ENCODE results near the gene SNUPN. TPM values are rescaled to one million over a fixed set of nuclear protein-coding genes. Genes with fewer than 3 reads are reported as not detected.
"Not testable (repeated sequence)": the region's sequence is repeated elsewhere in the genome, so short reads cannot be mapped to it uniquely, and the experiment has no call there.

The SNUPN gene
- total RNA-seq, 4 donors from 2014 or later: 16.5 to 19.7 (median 18.1) TPM

GRCh38 chr15:75636026-75636425, 10.5 kb upstream of the SNUPN start:
- WGBS, 2 donors: 66 to 68% methylated on average over 6 of the region's 6 CpGs
- intact Hi-C loops (cut with DNase I; ENCODE audit: low total_unique reads): no loop called here

GRCh38 chr15:75633922-75634321, 8.4 kb upstream of the SNUPN start:
- intact Hi-C loops (cut with DNase I; ENCODE audit: low total_unique reads); DNase-seq (ENCODE audit: low spot score in 2 of 2); H3K4me3 ChIP-seq (ENCODE audit: low read depth, poor library complexity, severe bottlenecking): not testable (repeated sequence)
- 90 to 91% methylated on average over 7 of the region's 7 CpGs for WGBS, 2 donors

More at GRCh38 chr15:75636026-75636425, 10.5 kb upstream of the SNUPN start:
- DNase-seq (ENCODE audit: low spot score in 2 of 2): no peak
- no peak overlapping the region for H3K4me3 ChIP-seq (ENCODE audit: low read depth, poor library complexity, severe bottlenecking)
- no peak for TF ChIP-seq CTCF (IDR thresholded peaks at IDR 0.05)
- TF ChIP-seq POLR2A (IDR thresholded peaks at IDR 0.05): no peak

- TF ChIP-seq CTCF (IDR thresholded peaks at IDR 0.05) (no peak), POLR2A (IDR thresholded peaks at IDR 0.05) (no peak)
- H3K4me3 ChIP-seq (ENCODE audit: low read depth, poor library complexity, severe bottlenecking): no peak overlapping the region
- intact Hi-C loops (cut with DNase I; ENCODE audit: low total_unique reads): no loop called here
- no peak for DNase-seq (ENCODE audit: low spot score in 2 of 2)
Observed at GRCh38 chr15:75631935-75632334, 6.4 kb upstream of the SNUPN start.

GRCh38 chr15:75622505-75622904, 3.0 kb downstream of the SNUPN start:
- DNase-seq (ENCODE audit: low spot score in 2 of 2): no peak
- TF ChIP-seq CTCF (IDR thresholded peaks at IDR 0.05) (no peak), POLR2A (IDR thresholded peaks at IDR 0.05) (no peak)
- H3K4me3 ChIP-seq (ENCODE audit: low read depth, poor library complexity, severe bottlenecking): no peak overlapping the region
- WGBS, 2 donors: 71 to 78% methylated on average over 2 of the region's 2 CpGs
- intact Hi-C loops (cut with DNase I; ENCODE audit: low total_unique reads): no loop called here

- DNase-seq (ENCODE audit: low spot score in 2 of 2): peak; percentile 81 to 96
- H3K4me3 ChIP-seq (ENCODE audit: low read depth, poor library complexity, severe bottlenecking): no peak overlapping the region
- TF ChIP-seq POLR2A (IDR thresholded peaks at IDR 0.05): no peak
- peak in 1 of 3 donors; percentile 45 for TF ChIP-seq CTCF (IDR thresholded peaks at IDR 0.05)
- intact Hi-C loops (cut with DNase I; ENCODE audit: low total_unique reads): no loop called here
- 15 to 30% methylated on average over 7 of the region's 7 CpGs for WGBS, 2 donors
Observed at GRCh38 chr15:75620841-75621391, 4.6 kb downstream of the SNUPN start.

GRCh38 chr15:75620058-75620820, 5.3 kb downstream of the SNUPN start:
- peak in 1 of 2 donors; percentile 34 for DNase-seq (ENCODE audit: low spot score in 2 of 2)
- 16 to 21% methylated on average over 4 of the region's 4 CpGs for WGBS, 2 donors
- no peak overlapping the region for H3K4me3 ChIP-seq (ENCODE audit: low read depth, poor library complexity, severe bottlenecking)
- intact Hi-C loops (cut with DNase I; ENCODE audit: low total_unique reads): no loop called here
- no peak for TF ChIP-seq CTCF (IDR thresholded peaks at IDR 0.05)
- TF ChIP-seq POLR2A (IDR thresholded peaks at IDR 0.05): no peak
